ENCODE results near the gene EDC4.
A peak's percentile ranks its signal among the peaks of the same experiment; 100 is the strongest.

DNA sequence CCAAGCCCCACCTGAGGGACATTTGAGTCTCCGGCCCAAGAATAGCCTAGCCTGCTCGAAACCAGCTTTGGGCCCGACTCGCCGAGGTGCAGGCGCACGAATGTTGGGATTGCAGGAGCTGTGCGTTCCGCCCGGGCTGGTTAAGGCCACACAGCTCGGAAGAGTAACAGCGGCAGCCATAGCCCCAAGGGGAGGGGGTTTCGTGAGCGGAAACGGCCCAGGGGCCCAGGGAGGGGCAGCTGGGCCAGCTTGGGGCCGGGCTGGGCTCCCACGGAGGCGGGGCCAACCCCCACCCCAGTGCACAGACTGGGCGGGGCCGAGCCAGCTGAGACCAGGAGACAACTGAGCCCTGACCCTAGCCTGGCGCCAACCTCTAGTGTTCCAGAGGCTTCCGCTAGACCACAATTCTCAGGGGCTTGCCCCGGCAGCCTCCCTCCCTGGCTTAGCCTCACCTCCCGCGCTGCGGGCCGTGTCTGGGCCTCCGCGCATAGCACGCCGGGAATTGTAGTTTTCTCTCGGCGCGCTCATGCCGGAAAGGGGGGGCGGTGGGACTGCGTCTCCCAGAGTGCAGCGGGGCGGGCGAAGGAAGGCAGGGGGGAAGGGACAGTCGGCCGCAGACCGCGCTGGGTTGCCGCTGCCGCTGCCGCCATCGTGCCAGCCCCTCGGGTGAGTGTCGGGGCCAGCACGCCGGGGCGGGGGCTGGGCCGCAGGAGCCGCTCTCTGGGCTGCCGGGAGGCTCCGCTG is 26.4 kb upstream of the EDC4 start, which contains the start of gene NUTF2:
- TF ChIP-seq, protein P1, sequence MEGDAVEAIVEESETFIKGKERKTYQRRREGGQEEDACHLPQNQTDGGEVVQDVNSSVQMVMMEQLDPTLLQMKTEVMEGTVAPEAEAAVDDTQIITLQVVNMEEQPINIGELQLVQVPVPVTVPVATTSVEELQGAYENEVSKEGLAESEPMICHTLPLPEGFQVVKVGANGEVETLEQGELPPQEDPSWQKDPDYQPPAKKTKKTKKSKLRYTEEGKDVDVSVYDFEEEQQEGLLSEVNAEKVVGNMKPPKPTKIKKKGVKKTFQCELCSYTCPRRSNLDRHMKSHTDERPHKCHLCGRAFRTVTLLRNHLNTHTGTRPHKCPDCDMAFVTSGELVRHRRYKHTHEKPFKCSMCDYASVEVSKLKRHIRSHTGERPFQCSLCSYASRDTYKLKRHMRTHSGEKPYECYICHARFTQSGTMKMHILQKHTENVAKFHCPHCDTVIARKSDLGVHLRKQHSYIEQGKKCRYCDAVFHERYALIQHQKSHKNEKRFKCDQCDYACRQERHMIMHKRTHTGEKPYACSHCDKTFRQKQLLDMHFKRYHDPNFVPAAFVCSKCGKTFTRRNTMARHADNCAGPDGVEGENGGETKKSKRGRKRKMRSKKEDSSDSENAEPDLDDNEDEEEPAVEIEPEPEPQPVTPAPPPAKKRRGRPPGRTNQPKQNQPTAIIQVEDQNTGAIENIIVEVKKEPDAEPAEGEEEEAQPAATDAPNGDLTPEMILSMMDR (tag by site-specific recombination; IDR thresholded peaks at IDR 0.05) = no peak
- peak; percentile 36; the same call in 1 of the 2 replicates for TF ChIP-seq ZSCAN30 (tag by site-specific recombination; IDR thresholded peaks at IDR 0.05)
